Keratinocyte (primary cell): ENCODE data around the gene NOD1. TPM values are rescaled to one million over a fixed set of nuclear protein-coding genes. Genes with fewer than 3 reads are reported as not detected.

Experiments
- DNase-seq: peaks from one replicate; pipeline ENCODE4 v3.0.0-alpha.2; 2011; ENCODE audit warnings: low read depth, missing footprints, low spot score
- FAIRE-seq: peaks from 2 replicates; lab custom pipeline; 2011; peaks lifted over from hg19 to GRCh38; lab: Jason Lieb, UNC
- H2AFZ ChIP-seq: 2 replicates; pipeline ENCODE4 v1.6.0; 2012; ENCODE audit warnings: low read length, control low read depth, inconsistent platforms; ENCODE audit not compliant: control insufficient read depth
- H3K27ac ChIP-seq: 2 replicates; pipeline ENCODE4 v1.5.1; 2011; ENCODE audit warnings: low read length; ENCODE audit not compliant: control insufficient read depth, insufficient read depth
- H3K27me3 ChIP-seq: 3 replicates; pipeline ENCODE4 v1.6.0; 2011; ENCODE audit warnings: low read length; ENCODE audit not compliant: control insufficient read depth, insufficient read depth; ENCODE audit errors: extremely low read depth
- H3K36me3 ChIP-seq, 2 experiments: 2 replicates in 1 of 2; 3 replicates in 1 of 2; pipeline ENCODE4 v1.5.1; 2011; ENCODE audit warnings: low read length in 2 of 2, mild to moderate bottlenecking in 1 of 2; ENCODE audit not compliant: control insufficient read depth in 2 of 2, insufficient read depth in 2 of 2; ENCODE audit errors: extremely low read depth in 1 of 2
- H3K4me1 ChIP-seq: 3 replicates; pipeline ENCODE4 v1.5.1; 2011; ENCODE audit warnings: low read length; ENCODE audit not compliant: control insufficient read depth, insufficient read depth; ENCODE audit errors: extremely low read depth
- H3K4me2 ChIP-seq: 3 replicates; pipeline ENCODE4 v1.6.0; 2011; ENCODE audit warnings: low read depth, low read length; ENCODE audit not compliant: control insufficient read depth, insufficient read depth; ENCODE audit errors: extremely low read depth
- H3K4me3 ChIP-seq, 3 experiments: fragments of 200-600 bp in 1 of 3; sonication (generic) in 1 of 3; 2 replicates in 2 of 3; 3 replicates in 1 of 3; pipeline ENCODE4 v1.5.1; 2011 to 2016; ENCODE audit warnings: low read length in 3 of 3, mild to moderate bottlenecking in 3 of 3, control low read depth in 2 of 3, inconsistent platforms in 1 of 3, low read depth in 1 of 3, mixed read lengths in 1 of 3, mixed run types in 1 of 3, moderate library complexity in 1 of 3; ENCODE audit not compliant: control insufficient read depth in 2 of 3, insufficient read depth in 2 of 3; ENCODE audit errors: extremely low read depth in 1 of 3
- H3K79me2 ChIP-seq: 2 replicates; pipeline ENCODE4 v1.6.0; 2012; ENCODE audit warnings: low read length; ENCODE audit not compliant: control insufficient read depth, insufficient read depth
- H3K9ac ChIP-seq: 3 replicates; pipeline ENCODE4 v1.6.0; 2011; ENCODE audit warnings: low read length; ENCODE audit not compliant: control insufficient read depth, insufficient read depth; ENCODE audit errors: extremely low read depth
- H3K9me1 ChIP-seq: 3 replicates; pipeline ENCODE4 v1.6.0; 2011; ENCODE audit warnings: low read length; ENCODE audit not compliant: control insufficient read depth, insufficient read depth; ENCODE audit errors: extremely low read depth
- H3K9me3 ChIP-seq: 2 replicates; pipeline ENCODE4 v1.5.1; 2012; ENCODE audit warnings: low read depth, low read length; ENCODE audit not compliant: control insufficient read depth
- H4K20me1 ChIP-seq: 3 replicates; pipeline ENCODE4 v1.6.0; 2011; ENCODE audit warnings: low read length; ENCODE audit not compliant: control insufficient read depth, insufficient read depth; ENCODE audit errors: extremely low read depth
- EZH2 ChIP-seq: IDR thresholded peaks from one replicate; pipeline ENCODE4 v1.6.1; 2012; ENCODE audit warnings: inconsistent platforms, mild to moderate bottlenecking, low read length, moderate library complexity
- dilution Hi-C: fragments of 300-500 bp; cut with MboI; formaldehyde crosslinking; loops from one replicate; pipeline ENCODE4 v1.7.0; 2020; ENCODE audit warnings: low sequenced_read_pairs; ENCODE audit not compliant: extremely low pct_ligation_motif_present
- polyA plus RNA-seq, 5 experiments: library from polyadenylated mRNA; depleted of rRNA in 3 of 5; stranded (reverse) in 3 of 5; stranded (forward) in 1 of 5; unstranded in 1 of 5; fragments of >200 nt; gene quantifications; 1 replicate in 1 of 5; 2 replicates in 3 of 5; 3 replicates in 1 of 5; pipeline versions ENCODE4 v1.2.1 to v1.2.3, GENCODE V29; 2011 to 2012; ENCODE audit warnings: missing spikeins in 2 of 5, low read depth in 1 of 5, low replicate concordance in 1 of 5
- TF ChIP-seq, protein P1 (sequence below), 3 experiments: IDR thresholded peaks in 1 of 3; conservative IDR thresholded peaks in 1 of 3; optimal IDR thresholded peaks in 1 of 3; 2 replicates in 2 of 3; 3 replicates in 1 of 3; pipeline versions ENCODE3 to v1.5.1; 2011; ENCODE audit warnings: low read length in 3 of 3, mild to moderate bottlenecking in 3 of 3, moderate library complexity in 2 of 3, control low read depth in 1 of 3, inconsistent platforms in 1 of 3; ENCODE audit not compliant: insufficient read depth in 2 of 3; ENCODE audit errors: extremely low read depth in 1 of 3

Gene NOD1
- polyA plus RNA-seq, 1 donor (not counting 4 experiments of a cell fraction or from before 2014, with no cell fraction given) = 4.3 TPM

DNA sequence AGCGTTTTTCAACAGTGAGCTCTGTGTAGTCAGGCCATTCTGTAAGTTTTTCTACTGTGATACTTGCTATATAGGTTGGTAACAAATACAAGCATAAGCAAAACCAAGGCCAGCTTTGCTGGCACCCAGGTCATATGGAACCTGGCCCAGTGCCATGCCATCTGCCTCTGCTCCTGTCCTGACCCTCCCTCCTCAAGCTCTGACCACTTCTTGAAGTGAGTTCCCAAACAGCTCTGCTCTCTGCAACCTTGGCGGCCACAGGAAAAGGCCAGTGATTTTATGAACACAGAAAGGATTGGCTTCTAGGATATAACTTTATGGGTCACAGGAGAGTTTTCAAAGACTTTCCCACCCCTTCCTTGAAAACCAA lies 12.8 kb downstream of the NOD1 start:
- no peaks in the 10 kb centered on the region for H3K79me2 ChIP-seq
- H3K4me1 ChIP-seq = peaks cover 12% of the 10 kb centered on the region
- H3K9ac ChIP-seq = no peak overlapping the region
- no peak for FAIRE-seq
- no peak overlapping the region for H3K4me3 ChIP-seq
- no peak overlapping the region for H3K27ac ChIP-seq
- H3K36me3 ChIP-seq = no peaks in the 10 kb centered on the region
- no peak for DNase-seq
- TF ChIP-seq EZH2 = no peak
- no peak overlapping the region for H3K4me2 ChIP-seq
- dilution Hi-C loops = no loop called here
- H3K9me3 ChIP-seq = no peaks in the 10 kb centered on the region
- H3K9me1 ChIP-seq = no peaks in the 10 kb centered on the region
- H3K27me3 ChIP-seq = no peaks in the 10 kb centered on the region
- no peak overlapping the region for H2AFZ ChIP-seq
- H4K20me1 ChIP-seq = no peaks in the 10 kb centered on the region

DNA sequence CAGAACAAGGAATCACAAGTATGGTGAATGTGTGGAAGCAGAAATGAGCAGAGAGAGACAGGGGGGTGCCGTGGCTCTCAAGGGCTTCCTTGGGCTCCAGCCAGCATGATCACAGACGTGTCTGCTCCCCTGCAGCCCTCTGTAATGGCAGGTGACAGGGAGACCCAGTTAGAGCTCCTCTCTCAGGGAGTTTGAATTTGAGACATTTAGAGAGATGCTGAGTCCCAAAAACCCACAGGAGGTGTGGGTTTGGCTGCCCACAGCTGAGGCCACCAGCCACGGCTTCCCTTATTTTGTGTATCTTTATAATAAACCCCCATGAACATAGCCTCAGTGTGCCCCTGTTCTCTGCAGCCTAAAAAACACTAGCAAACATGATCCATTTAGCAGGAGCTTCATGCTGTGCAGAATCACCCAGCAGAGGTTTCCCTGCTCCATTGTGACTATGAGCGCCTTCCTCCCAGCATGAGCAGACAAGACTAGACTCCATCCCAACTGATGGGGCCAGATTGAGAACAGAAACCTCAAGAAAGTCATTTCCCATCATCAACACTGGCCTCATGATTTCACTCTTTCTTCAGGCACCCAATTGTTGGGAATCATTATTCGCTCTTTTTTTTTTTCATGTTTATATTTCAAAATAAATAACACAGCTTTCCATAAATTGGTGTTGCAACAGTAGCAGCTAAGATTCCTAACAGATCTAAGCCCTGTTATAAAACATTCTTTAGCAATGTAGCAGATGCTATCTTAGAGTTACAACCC lies 13.4 kb downstream of the NOD1 start:
- no peaks in the 10 kb centered on the region for H3K27me3 ChIP-seq
- H3K4me1 ChIP-seq = peaks cover 12% of the 10 kb centered on the region
- no peak overlapping the region for H3K4me3 ChIP-seq
- no peak overlapping the region for H2AFZ ChIP-seq
- dilution Hi-C loops = no loop called here
- no peaks in the 10 kb centered on the region for H3K9me1 ChIP-seq
- no peak overlapping the region for H3K9ac ChIP-seq
- no peak overlapping the region for H3K4me2 ChIP-seq
- no peak for TF ChIP-seq EZH2
- TF ChIP-seq, protein P1, sequence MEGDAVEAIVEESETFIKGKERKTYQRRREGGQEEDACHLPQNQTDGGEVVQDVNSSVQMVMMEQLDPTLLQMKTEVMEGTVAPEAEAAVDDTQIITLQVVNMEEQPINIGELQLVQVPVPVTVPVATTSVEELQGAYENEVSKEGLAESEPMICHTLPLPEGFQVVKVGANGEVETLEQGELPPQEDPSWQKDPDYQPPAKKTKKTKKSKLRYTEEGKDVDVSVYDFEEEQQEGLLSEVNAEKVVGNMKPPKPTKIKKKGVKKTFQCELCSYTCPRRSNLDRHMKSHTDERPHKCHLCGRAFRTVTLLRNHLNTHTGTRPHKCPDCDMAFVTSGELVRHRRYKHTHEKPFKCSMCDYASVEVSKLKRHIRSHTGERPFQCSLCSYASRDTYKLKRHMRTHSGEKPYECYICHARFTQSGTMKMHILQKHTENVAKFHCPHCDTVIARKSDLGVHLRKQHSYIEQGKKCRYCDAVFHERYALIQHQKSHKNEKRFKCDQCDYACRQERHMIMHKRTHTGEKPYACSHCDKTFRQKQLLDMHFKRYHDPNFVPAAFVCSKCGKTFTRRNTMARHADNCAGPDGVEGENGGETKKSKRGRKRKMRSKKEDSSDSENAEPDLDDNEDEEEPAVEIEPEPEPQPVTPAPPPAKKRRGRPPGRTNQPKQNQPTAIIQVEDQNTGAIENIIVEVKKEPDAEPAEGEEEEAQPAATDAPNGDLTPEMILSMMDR (optimal IDR thresholded peaks at IDR 0.05 in 1 of 3, IDR thresholded peaks at IDR 0.05 in 1 of 3, conservative IDR thresholded peaks at IDR 0.05 in 1 of 3; ENCODE audit: extremely low read depth in 1 of 3, insufficient read depth in 2 of 3, low read length in 3 of 3) = no peak
- no peak overlapping the region for H3K27ac ChIP-seq
- no peak for FAIRE-seq
- no peak for DNase-seq
- no peaks in the 10 kb centered on the region for H3K79me2 ChIP-seq
- no peaks in the 10 kb centered on the region for H3K9me3 ChIP-seq
- no peaks in the 10 kb centered on the region for H4K20me1 ChIP-seq
- H3K36me3 ChIP-seq = no peaks in the 10 kb centered on the region
